Measurements from ENCODE around the gene TNF. TPM values are rescaled to one million over a fixed set of nuclear protein-coding genes. Genes with fewer than 3 reads are reported as not detected.

Gene TNF
- total RNA-seq, 1 donor from 2014 or later: not detected

DNA sequence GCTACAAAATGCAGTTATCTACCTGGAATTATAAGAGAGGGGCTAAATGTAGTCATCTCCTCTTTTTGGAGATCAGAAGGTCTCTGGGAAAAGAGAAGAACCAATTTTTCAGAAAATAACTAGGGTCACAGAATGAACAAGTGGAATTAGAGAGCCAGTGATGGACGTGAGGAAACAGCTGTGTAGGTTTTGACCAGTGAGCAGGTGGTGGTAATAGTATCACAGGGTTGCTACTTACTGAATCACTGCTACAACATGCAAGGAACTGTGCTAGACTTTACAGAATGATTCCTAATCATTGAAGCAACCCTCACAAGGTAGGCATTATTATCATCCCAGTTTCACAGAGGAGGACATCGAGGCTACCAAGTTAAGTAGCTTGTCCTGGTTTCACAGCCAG is 30.7 kb upstream of the TNF start:
- DNase-seq: no peak

DNA sequence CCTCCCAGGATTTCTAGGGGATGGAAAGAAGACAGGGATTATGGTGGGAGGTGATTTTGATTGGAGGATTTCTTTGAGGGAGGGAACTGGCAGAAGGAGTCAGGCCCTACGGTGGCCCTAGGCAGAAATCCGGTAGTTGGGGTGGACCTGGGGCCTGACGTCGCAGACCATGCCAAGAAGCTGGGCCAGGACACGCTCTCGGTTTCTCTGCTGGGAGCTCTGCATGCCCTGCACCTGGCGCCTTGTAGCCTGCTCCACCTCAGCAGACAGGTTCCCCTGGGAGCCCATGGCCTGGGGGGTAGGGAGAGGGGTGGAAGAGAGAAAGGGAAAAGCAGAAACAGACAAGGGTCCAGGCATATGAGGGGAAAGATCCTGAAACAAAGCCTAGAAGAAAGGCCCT is 30.1 kb upstream of the TNF start:
- no peak for DNase-seq

GRCh38 chr6:31546339-31546957 is 28.9 kb upstream of the TNF start, which contains the start of gene ATP6V1G2:
Gene ATP6V1G2, minus strand, starts transcription at chr6:31546608. Its CDS starts 49 bp downstream, at chr6:31546559.
- peak; percentile 94 for DNase-seq

DNA sequence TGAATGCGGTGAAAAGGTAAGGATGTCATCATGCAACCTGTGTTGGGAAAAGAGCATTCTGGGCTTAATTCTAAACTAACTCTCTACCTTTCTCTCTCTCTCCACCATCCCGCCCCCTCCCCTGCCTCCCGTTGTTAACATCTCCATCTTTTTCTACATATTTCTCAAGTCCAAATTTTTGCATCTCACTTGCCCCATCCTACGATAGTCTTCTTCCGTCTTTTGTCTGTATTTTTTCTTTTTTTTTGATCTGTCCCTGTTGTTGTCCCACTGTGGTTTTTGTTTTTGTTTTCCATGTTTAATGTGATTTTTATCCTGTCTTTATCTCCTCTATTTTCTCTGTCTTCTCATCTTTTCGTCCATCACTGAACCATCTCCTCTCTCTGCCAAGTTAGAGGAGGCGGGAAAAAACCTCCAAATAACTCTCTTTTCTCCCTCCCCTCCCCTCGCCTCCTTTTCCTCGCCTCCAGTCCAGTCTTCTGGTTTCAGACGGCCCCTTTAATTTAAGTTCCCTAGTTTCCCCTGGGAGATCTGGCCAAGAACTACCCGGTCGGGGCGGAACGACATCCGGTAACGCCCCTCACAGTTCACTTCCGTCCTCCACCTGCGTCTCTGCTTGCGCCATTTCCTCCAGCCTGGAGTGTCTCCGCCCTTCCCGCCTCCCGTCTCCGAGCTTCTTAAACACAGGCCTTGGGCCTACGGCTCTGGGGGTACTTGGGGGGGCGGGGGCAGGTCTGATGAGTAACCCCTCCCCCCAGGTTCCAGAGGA is 28.2 kb upstream of the TNF start, which contains the start of gene NFKBIL1:
Gene NFKBIL1, plus strand, starts transcription at position 651 of the 769 bp plus-strand sequence. Its CDS starts 87 bp downstream, at position 738.
- DNase-seq: peak; percentile 99

- DNase-seq: no peak
Observed at GRCh38 chr6:31547727-31548543, 27.4 kb upstream of the TNF start.

DNA sequence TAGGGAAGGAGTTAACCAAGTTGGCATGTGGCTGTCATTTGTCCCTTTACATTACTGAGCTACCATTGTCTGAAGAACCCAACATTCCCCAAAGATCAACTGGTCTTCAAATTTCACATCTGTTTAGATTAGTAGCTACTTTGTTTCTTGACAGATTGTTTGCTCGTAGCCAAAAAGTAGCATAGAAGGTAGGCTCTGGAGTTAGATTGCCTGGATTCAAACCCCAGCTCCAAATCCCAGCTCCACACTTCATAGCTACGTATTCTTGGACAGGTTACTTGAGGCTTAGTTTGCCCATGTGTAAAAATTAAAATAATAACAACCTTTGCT is 26.9 kb upstream of the TNF start:
- no peak for DNase-seq

DNA sequence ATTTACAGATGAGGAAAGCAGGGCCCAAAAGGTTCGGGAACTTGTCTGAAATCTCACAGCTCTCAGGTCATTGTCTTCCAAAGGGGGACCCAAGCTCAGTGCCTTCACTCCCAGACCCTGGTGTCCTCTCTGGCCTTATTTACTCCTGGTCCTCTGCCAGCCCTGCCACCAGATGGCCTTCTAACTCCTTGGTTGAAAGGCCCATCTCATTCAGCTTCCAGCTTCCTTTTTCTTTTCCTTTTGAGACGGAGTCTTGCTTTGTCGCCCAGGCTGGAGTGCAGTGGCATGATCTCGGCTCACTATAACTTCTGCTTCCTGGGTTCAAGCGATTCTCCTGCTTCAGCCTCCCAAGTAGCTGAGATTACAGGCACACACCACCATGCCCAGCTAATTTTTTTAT is 24.0 kb upstream of the TNF start:
- peak; percentile 34 for DNase-seq

DNA sequence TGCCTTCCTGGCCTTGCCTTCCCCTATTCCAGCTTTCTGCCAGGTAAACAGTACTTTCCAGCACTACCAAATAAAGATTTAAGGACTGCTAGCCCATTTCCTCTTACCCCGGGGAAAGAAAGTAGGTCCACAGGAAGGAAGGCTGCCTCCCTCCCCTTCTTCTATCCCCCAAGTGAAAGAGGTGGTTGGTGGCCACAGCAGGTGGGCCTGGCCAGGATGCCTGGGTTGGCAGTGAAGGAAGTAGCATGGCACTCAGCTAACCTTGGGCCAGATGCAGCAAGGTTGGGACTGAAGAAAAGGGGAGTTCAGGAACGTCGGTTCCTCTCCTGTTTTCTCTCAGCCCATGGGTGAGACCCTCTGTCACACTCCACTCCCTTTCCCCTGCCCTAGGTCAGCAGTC is 19.1 kb upstream of the TNF start:
- DNase-seq: no peak

DNA sequence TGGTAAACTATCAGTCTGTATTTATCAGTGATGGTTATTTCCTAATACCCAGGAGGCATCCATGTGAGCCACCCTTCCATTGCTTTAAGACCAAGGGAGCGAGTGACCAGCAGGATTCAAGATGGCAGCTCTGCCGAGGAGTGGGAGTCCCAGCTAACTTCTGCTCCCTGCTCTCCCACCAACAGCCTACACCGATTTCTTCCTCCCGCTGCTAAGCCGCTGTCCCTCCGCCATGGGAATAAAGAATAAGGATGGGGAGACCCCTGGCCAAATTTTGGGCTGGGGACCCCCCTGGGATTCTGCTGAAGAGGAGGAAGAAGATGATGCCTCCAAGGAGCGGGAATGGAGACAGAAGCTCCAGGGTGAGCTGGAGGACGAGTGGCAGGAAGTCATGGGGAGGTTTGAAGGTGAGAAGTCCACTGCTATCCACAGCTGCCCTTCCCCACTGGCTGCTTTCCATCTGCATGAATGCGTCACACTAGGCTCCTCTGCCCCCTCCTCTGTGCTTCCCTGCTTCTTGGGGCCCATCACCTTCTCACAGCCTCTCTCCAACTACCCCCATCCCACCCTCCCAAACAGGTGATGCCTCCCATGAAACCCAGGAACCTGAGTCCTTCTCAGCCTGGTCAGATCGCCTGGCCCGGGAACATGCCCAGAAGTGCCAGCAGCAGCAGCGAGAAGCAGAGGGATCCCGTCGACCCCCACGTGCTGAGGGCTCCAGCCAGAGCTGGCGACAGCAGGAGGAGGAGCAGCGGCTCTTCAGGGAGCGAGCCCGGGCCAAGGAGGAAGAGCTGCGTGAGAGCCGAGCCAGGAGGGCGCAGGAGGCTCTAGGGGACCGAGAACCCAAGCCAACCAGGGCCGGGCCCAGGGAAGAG is 17.7 kb upstream of the TNF start:
- no peak for DNase-seq

GRCh38 chr6:31558318-31558625 is 17.1 kb upstream of the TNF start:
- DNase-seq: no peak

GRCh38 chr6:31558631-31559500 is 16.5 kb upstream of the TNF start:
- DNase-seq: peak; percentile 18

DNA sequence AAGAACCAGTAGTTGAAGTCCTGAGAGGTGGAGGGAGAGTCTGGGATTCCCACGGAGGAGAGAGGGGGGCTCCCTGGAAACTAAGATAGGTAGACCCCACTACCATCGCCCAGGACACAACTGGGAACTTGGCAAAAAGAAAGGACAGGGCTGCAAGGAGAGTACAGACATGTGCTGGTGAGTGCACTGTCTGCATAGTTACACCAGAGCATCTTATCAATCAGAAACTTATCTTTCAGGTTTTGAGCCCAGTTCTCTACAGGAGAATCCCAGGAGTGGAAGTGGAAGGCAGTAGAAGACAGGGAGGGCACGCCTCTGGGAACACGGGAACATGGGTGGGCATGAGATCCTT is 15.8 kb upstream of the TNF start:
- DNase-seq: no peak

GRCh38 chr6:31559958-31560696 is 15.2 kb upstream of the TNF start:
- no peak for DNase-seq

GRCh38 chr6:31560697-31561058 is 14.7 kb upstream of the TNF start:
- DNase-seq: no peak

DNA sequence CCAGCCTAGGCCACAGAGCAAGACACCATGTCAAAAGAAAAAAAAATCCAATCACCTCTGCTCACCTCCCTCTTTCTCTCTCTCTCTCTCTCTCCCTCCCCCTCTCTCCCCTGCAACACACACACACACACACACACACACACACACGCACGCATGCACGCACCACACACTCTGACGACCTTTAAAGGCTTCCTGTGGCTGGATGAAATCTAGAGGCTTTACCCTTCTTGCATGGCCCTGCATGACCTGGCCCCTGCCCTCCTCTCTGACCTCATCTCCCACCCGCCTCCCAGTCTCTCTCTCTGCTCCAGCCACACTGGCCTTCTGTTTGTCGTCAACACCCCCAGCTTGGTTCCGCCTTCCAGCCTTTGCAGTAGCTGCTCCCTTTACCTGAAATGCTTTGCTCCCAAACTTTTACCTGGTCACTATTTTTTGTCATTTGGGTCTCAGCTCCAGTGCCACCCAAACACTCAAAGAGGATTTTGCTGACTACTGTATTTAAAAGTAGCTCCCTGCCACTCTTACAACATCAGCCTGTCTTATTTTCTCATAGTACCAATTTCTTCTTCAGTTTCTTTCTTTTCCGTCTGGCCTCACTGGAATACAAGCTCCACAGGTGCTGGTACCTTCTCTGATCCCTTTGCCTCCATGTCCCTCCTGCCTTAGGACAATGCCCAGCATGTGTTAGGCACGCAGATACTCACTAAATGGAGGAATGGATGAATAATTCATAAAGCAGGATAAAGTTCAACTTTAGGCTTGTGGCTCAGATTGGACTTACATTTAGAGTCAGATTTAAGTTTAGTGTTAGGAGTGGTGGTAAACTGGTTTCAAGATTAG is 7.6 kb upstream of the TNF start:
- no peak for DNase-seq

- no peak for DNase-seq
Observed at GRCh38 chr6:31568537-31568961, 6.8 kb upstream of the TNF start.

DNA sequence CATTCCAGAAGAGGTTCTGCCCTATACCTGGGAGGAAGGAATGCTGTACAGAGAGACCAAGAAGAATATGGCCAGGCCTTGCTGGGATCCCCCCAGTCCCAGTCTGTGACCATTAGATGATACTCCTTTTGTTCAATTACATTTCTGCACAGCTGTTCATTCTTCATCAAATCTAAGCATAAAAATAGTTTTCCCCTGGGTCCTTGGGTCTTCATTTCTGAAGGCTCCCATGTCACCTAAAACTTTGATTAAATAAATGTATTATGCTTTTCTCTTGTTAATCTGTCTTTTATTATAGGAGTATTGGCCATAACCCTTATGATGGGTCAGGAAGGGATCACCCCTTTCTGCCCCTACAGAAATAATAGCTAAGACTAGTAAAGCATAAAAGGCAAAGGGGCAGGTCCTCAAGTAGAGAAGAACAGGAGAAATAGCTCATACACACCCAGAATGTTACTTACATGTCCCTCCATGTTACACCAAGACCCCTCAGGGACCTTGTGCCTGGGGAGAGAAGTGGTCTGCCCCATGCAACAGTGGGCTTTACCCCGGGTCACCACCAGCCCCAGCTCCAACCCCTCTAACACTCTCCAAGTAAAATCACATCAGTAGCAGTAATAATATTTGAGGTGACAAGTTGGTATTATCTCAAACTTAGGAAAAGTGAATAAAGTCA is 5.4 kb upstream of the TNF start:
- no peak for DNase-seq

DNA sequence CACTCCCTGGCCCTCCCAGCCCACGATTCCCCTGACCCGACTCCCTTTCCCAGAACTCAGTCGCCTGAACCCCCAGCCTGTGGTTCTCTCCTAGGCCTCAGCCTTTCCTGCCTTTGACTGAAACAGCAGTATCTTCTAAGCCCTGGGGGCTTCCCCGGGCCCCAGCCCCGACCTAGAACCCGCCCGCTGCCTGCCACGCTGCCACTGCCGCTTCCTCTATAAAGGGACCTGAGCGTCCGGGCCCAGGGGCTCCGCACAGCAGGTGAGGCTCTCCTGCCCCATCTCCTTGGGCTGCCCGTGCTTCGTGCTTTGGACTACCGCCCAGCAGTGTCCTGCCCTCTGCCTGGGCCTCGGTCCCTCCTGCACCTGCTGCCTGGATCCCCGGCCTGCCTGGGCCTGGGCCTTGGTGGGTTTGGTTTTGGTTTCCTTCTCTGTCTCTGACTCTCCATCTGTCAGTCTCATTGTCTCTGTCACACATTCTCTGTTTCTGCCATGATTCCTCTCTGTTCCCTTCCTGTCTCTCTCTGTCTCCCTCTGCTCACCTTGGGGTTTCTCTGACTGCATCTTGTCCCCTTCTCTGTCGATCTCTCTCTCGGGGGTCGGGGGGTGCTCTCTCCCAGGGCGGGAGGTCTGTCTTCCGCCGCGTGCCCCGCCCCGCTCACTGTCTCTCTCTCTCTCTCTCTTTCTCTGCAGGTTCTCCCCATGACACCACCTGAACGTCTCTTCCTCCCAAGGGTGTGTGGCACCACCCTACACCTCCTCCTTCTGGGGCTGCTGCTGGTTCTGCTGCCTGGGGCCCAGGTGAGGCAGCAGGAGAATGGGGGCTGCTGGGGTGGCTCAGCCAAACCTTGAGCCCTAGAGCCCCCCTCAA is 3.1 kb upstream of the TNF start, which contains the start of gene LTA:
Gene LTA, plus strand, starts transcription at position 249 of the 871 bp plus-strand sequence. Its CDS starts 454 bp downstream, at position 703.
- no peak for DNase-seq
